Lower leg skin (tissue), 3 donors: ENCODE measurements around the gene COX6A1.

Experiments used
- CTCF ChIP-seq, 3 donors: fragments of 450-650 bp; IDR thresholded peaks; one replicate each; pipeline ENCODE4 v1.5.1; 2016; ENCODE audit warnings: antibody characterized with exemption in 3 of 3, mild to moderate bottlenecking in 3 of 3, moderate library complexity in 2 of 3
- POLR2A ChIP-seq, 2 donors: fragments of 450-650 bp; IDR thresholded peaks; one replicate each; pipeline ENCODE4 v1.6.1; 2016 to 2017; ENCODE audit warnings: antibody characterized with exemption in 2 of 2, mild to moderate bottlenecking in 1 of 2, moderate library complexity in 1 of 2

DNA sequence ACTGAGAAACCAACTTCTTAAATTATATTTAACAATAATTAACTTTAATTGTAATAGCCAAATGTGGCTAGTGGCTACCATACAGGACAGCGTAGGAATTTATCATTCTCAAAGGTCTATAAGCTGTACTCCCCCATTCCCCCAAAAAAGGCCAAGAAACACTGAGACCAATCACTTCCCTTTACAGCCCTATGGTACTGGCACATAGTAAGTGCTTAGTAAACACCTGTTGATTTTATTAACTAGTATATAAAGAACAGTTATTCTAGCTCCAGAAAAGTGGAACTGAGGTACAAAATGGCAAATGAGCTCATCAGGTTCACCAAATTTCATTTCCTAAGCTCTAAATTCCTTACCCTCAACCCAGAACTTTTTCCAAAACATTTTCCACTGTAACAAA, 37.7 kb downstream of the COX6A1 start:
- no peak for TF ChIP-seq CTCF (IDR thresholded peaks at IDR 0.05)
- no peak for TF ChIP-seq POLR2A (IDR thresholded peaks at IDR 0.05)
